Testis (tissue), 2 donors: ENCODE measurements around the gene CDH4.

ENCODE experiments used
- CTCF ChIP-seq, 3 experiments: fragments of 450-650 bp in 2 of 3; fragments of 200-600 bp in 1 of 3; sonication (generic) in 1 of 3; IDR thresholded peaks; one replicate each; pipeline ENCODE4 v1.5.1; 2016 to 2019; ENCODE audit warnings: antibody characterized with exemption in 3 of 3, mild to moderate bottlenecking in 2 of 3, moderate library complexity in 1 of 3
- POLR2A ChIP-seq: fragments of 450-650 bp; IDR thresholded peaks from one replicate; pipeline ENCODE4 v1.6.1; 2017; ENCODE audit warnings: antibody characterized with exemption, mild to moderate bottlenecking, moderate library complexity

- no peak for TF ChIP-seq CTCF (IDR thresholded peaks at IDR 0.05)
- no peak for TF ChIP-seq POLR2A
Measured at GRCh38 chr20:61950641-61951071, 698.6 kb downstream of the CDH4 start.
